HL-60/S4 treated with phorbol 12-myristate 13-acetate at 8.2 ng/mL for 4 days and 3 days (cell line): ENCODE measurements around the gene AADAT.

Experiments used
- in situ Hi-C: fragments of 300-500 bp; cut with MboI; formaldehyde crosslinking; loops from 2 replicates; pipeline ENCODE4 v1.15.0; 2022; ENCODE audit warnings: low sequenced_read_pairs

AADAT gene

DNA sequence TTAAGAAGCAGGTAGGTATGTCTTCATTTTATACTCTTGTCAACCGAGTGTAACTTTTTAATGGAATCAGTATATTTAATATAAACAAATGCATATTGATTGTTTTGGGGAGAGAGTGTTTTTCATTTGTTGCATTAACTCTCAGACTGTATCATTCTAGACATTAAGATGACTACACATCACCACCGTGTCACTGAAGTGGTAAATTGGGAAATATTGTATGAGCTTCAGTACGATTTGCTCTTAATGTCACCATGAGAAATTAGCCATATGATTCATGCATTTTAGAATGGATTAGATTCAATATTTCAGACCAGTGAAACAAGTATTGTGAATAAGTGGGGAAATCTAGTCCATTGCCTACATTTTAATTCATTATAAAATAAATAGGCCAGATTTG lies 53.9 kb downstream of the AADAT start:
- in situ Hi-C loops, result no loop called here

DNA sequence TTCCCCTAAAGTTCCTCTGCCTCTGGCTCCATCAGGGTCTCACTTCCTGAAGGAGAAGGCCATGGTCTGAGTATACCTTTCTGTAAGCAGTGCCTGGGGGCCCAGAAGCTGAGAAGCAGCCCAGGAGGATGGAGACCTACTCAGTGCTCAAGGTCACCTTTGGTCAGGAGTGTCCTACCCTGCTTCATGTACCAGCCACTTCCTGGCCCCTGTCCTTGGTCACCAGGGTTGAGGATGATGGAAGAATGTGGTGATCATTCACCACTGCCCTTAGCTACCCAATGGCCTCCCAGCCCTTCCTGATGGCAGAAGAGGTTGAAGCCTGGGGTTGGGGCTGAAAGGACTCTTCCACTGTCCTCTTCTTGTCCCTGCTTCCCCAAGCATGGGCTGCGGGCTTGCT lies 54.5 kb downstream of the AADAT start:
- in situ Hi-C loops, result no loop called here

DNA sequence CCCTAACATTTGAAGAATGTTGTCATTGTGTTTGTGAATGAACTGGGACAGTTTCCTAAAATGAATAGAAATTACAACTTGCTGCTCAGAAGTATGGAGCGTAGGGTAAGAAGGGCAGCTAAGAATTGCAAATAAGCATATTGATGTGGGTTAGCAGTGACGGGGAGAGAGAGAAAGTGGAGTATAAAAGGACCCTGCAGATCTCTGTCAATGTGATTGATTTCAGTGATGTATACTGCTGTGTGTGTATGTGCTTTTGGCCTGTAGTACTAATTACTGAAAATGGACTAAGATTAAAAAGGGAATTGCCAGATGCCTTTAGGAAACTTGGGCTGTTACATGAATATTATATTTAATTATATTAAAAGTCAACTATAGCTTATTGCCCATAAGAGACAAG lies 55.8 kb downstream of the AADAT start:
- in situ Hi-C loops, result no loop called here

DNA sequence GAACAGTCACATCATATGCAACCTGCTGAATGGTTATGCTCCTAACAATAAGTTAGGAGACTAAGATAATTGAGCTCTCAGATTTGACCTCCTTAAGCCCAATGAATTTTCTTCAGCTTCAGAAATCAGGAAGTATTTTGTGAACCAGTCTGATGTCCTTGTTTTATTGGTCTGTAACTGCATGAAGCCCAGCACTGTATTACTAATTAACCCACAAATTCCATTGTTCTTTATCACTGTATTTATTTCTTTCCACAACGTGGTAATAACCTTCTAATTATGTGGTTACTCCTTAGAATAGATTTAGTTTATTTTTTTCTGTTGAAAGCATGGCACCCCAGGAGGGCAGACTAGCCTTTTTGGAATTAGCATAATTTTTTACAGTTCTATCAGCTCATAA lies 59.6 kb downstream of the AADAT start:
- in situ Hi-C loops, result no loop called here

DNA sequence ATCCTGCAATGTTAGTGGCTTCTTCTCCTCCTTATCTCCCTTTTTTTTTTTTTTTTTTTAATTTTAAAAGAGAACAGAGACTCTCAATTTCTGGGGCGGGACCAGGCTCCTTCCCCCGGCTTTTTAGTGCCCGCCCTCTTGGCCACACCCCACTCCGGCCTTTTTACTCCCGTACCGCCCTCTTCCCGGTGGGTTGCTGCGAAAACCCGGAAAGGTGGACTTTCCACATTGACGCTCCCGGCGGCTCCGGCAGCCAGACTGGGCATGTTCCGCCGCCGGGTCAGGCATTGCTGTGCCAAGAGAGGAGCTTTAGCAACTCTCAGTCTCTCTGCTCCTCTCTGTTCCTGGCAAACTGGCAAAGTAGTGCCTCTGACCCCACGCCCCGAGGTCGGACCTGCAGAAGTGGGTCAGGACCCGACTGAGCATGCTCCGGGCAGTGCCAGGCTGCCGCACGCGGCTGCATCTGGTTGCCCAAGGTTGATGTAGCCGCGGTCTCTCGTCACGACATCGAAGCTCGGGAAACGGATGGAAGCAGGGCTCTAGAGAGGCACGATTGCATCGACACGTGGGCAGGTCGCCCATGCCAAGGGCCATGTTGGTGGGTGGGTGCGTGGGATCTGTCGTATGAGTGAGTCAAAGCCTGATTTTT lies 62.5 kb downstream of the AADAT start:
- in situ Hi-C loops, result no loop called here

DNA sequence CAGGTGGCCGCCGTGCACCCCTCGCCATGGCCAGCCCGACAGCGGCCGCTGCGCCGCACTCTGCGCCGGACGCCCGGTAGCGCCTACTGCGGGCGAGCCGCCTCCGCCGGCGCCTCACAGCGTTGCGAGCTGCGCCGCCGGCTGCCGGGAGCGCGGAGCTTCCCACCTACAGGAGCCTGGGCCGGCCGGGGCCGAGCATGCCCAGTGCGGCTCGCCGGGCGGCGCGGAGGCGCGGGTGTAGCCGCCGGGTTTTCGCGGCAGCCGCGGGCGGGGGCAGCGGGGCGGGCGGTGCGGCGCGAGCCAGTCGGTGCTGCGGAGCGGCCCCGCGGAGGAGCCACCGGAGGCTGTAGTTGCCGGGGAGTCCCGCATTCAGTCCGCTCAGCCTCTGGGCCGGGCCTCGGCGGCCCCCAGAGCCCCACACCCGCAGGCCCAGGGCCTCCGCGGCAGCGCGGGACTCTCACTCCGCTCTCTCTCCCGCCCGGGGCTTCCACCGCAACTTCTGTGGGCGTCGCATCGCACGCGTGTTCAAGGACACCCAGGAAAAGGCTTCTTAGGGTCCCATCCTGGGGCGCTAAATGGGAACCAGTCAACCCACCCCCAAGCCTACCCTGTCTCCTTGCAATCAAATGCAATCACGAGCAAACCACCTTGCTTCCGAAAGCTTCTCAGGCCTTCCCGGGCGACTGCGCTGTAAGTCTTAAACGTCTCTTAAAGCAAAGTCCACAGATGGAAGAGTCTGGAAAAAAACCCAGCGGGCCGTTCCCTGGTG lies 63.3 kb downstream of the AADAT start, which contains the start of gene MFAP3L:
Gene MFAP3L, minus strand, starts transcription at position 143 of the 769 bp plus-strand sequence. CDS start 20,518 bp downstream, outside the sequence.
- in situ Hi-C loops, result no loop called here

DNA sequence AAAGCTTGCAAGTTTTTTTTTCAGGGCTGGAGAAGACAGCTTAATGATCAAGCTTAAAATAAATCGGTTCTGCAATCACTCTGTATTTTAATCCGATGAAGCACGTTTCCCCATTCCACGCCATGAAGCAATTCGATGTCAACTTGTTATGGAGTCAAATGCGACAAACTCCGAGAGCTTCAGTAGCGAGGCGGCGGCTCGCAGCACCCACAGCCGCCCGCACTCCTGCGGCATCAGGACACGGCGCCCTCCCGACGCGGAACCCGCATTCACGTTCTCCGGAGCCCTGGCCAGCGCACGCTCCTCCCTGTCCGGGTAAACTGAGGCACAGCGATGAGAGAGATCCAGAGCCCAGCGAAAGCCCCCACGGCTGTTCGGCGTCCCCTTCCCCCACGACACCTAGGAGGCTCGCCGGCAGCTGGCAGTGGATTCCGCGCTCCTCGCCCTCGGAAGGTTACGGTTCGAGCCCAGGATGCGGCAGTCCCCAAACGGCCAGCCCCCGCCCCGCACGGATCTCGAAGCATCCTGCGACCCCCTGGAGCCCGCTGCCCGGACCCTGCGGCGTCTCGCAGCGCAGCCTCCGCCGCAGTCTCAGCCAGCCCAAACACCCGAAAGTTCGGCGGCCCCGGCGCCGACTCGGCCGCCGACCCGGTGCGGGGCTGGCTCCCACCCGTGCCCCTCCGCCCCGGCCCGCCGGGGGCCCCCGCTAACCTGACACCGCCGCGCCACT lies 64.1 kb downstream of the AADAT start:
- in situ Hi-C loops, result no loop called here

DNA sequence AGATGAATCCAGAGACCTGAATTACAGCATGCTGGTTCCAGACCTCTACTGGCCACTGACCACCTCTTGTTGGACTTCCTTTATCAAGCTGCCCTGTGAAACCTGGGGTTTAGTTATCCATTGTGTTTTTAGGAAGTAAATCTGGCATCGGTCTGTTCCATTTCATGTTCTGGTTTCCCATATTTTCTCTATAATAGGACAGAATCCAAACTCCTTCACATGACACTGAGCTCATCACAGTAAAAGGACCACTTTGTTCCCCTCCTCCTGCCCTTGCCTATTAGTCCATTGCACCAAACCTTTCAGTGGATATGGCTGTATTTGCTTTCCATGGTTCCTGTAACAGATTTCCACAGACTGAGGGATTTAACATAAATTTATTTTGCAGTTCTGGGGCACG lies 67.5 kb downstream of the AADAT start:
- in situ Hi-C loops, result no loop called here

DNA sequence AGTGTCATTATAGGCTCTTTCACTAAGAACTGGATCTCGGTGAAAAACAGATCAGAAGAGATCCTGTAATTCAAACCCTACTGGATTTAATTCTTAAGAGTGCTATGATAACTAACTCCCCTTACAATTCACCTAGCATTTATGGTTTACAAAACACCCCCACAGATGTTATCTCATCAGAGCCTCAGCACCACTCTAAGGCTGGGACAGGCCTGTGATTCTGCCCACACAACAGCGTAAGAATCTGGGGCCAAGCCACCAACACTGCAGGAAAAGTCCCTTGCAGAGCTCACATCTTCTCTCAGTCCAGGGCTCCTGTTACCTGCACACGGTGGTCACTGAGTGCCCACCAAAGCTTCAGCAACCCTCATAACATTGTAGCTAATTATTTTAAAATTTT lies 72.5 kb downstream of the AADAT start:
- in situ Hi-C loops, result no loop called here

DNA sequence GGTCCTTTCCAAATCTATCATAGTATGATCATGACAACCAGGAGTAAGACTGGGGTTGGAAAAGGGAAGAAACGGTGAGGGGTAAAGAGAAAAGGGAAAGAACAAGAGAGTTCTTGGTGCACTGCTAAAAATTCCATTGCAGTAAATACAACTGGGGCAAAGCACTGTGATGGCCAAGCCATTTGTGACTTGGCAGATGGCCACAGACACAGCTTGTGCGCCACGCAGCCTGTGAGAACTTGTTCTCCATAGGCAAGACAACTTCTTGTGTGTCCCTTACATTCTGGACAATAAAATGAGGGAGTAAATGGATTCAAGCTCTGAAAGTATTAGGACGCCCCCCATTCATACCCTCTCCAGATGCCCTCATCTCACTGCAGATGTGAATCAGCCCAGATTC lies 74.5 kb downstream of the AADAT start:
- in situ Hi-C loops, result no loop called here

DNA sequence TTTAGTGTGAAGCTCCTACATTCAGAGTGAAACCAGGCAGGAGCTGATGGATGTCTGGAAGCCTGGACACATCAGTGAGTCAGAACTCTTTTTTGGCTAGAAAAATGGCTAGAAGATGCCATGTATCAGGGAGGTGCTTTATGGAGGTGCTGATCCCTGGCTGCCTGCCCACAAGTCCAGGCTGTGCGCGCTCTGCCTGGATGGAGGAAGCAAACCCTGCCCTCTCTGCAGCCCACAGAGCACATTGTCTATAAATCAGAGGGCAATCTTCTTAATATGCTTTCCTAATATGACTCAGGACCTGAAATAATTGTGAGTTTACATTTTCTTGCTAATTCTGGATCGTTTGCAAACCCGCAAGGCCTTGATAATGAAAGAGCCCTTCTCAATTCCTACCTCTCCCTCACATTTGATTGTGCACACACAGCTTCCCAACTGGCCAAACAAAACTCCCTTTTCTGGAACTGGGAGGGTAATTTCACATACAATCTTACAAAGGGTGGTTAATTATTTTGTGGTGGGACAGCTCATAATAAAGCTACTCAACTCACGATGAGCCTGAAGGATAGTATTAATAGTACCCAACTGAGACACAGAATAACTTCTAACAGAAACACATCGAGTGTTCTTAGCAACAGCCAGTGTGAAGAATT lies 75.3 kb downstream of the AADAT start:
- in situ Hi-C loops, result no loop called here

DNA sequence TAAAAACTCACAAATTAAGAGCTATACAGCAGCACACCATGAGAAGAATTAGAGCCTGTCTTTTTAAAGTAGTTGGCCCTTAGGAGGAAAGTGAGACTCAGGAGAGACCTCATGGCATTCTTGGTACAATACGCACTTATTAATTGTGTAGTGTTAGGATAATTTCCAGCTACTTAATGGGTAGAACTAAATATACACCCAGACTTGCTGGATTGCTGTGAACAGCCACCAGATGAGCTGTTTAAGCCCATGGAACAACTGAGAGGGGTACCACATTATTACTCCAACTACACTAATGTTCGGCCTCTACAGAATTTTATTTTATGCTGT lies 77.2 kb downstream of the AADAT start:
- in situ Hi-C loops, result no loop called here

DNA sequence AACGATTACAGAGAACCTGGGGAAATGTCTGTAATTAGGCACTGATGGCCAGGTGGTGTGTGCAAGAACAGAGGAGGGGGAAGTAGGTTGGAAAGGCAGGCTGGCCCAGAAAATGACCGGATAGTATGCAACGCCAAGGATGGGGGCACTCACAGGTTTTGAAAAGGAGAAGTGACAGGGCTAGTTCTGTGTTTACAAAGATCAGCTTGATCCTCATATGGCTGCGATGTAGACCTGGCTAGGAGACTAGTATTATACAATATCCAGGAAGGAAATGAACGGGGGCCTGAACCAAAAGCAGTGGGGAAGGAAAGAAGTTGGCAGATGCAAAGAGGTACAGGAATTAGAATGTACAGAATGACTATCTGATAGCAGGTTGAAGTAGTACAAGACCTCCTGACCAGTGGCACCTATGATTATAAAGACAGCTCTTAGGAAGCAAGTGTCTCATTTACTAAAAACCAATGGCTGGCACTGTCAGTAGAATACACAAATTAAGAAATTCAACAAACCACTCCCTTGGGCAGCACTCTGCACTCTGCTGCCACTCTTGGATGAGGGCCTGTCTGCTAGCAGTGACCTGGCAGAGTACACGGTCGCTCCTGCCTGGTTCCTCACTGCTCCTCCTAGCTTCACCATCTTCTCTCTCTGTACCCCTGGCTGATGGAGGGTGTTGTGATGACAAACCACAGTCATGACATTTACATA lies 77.7 kb downstream of the AADAT start:
- in situ Hi-C loops, result no loop called here
